Measurements from ENCODE around the gene BATF3.
A peak's percentile ranks its signal among the peaks of the same experiment; 100 is the strongest.
"Not testable (repeated sequence)": the region's sequence is repeated elsewhere in the genome, so short reads cannot be mapped to it uniquely, and the experiment has no call there.

The BATF3 gene

DNA sequence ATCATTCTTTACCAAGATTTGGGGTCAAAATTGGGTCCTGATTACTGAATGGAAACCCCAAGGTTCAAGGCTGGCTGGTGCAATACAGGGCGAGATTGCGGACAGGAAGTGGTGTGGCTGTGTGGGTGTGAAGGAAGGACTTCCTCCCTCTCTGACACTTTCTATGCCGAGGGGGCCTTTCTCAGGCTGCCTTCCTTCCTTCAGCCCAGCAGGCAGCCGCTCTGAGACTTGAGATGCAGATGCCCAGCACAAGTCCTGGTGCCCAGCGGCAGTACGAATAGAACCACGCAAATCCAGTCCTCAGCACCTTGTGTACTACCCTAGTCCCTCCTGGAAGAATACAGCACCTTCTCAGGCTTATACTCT, 16.3 kb downstream of the BATF3 start:
- DNase-seq, result peak; percentile 67

DNA sequence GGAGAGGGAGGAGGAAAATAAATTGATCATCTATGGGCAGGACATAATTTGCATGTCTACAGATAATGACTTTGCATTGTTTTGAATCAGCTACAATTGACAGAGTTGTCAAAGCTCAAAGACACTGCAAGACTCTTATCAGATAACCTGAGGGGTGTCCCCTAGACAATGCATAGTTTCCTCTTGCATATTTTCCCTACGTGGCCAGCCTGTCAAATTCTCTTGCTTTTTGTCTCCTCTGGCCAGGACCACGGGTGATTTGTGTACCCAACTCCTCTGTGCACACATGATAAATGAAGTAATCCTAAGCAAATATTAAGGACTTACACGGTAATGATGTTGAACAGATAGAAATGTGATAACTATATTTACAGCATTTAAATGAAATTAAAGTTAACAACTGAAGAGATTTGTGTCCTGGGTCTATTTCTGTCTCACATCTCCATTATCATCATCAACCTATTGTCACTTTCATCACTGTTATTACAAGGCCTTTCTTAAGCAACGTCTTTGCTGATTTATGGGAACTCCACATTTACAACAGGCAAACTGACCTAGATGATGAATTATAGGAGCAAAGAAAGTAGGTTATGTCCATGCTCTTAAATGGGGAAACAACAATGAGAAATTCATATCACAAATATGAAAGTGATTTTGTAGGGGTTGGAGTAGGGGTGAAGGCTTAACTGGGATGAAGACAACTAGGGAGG, 18.8 kb downstream of the BATF3 start:
- DNase-seq, result no peak

DNA sequence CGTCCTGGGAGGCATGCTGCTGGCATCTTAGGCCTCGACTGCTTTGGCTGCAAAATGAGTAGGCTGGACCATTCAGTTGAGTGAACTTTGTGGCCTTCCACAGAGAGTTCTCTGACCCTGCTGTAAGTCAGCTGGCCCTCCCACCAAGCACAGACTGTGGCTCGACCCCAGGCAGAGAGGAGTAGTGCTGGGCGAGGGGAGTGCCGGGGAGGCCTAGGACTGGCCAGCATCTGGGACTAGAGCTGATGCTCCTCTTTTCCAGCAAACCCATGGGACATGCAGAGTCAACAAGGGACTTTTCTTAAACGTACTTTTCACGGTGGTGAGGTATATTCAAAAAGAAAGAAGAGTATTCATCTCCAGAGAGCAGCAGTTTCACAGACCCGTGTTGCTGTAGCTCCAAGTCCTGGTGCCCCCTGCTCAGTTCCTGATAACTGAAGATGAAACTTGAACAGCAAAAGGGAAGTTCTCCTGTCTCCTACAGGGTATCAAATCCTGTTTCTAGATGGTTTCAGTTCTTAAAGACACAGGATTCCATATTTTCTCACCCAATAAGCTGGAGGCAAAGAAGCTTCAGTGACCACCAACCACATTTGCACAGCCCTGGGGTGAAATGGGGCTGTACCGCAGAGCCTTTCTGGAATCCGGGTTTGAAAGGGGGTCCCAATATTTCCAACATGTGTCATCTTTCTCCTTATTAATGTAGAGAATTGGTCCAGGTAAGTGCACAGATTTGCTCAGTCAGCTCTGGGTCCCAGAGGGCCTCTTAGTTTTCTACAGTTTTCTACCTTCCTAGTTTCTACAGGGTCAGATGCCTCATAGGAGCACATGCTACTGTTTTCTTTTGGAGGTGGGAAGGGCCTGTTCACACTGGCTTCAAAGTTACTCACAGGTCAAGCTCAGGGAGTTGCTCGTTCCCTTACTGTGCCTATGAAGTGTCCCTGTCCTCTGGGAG, 20.9 kb downstream of the BATF3 start:
- DNase-seq, result peak; percentile 24

DNA sequence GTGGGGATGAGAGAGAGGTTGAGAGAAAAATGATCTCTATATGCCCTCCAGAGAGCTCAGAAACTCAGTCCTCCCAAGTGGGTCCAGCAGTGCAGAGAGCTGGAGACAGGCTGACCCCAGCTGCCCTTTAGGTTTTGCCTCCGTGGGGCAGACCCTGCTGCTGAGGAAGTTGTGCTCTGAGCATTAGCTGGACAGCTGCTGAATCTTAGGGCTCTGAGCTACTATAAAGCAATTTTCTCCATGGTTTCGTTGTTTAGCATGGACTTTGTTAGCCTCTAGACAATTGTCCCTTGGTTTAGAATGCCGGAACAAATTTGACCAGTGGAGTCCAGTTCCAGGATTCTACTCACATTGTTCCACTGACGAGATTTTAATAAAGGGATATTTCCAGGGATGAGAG, 22.1 kb downstream of the BATF3 start:
- no peak for DNase-seq

DNA sequence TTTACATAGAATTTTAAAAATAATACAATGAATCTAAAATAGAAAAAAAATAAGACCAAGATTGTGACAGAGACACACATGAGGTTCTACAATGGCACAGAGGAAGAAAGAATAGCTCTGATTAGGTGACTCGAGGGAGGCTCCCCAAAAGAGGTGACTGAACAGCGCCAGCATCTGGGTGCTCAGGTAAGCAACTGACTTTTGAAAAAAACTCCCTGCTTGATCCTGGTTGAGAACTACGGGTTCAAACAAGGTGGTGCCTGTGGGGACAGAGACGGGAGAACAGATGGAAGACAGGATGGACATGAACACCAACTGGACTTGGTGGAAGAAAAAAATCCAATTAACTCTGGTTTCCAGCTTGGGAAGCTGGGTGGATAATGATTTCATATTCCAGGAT, 22.5 kb downstream of the BATF3 start:
- no peak for DNase-seq

DNA sequence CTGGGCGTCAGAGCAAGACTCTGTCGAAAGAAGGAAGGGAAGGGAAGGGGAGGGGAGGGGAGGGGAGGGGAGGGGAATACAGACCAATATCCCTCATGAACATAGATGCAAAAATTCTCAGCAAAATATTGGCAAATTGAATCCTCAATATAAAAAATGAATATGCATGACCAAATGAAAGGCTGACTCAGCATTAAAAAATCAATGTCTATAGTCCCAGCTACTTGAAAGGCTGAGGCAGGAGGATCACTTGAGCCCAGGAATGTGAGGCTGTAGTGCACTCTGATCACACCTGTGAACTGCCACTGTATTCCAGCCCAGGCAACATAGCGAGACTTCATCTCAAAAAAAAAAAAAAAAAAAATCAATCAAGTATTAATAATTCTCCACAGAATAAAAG, 24.0 kb downstream of the BATF3 start:
- DNase-seq, result no peak

DNA sequence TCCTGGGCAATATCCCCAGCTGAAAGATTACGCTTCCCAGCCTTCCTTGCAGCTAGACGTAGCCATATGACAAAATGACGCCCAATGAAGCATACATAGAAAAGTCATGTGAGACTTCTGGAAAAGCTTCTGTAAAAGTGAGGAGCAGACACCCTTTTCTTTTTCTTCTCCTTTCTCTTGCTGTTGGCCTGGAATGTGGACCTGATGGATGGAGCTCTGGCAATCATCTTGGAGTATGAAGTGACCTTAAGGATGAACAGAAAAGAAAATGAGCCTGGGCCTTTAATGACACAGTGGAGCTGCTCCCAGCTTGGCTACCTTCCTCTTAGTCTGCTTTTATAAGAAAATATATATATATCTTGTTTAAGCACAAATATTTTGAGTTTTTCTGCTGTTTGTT, 24.8 kb downstream of the BATF3 start:
- no peak for DNase-seq

DNA sequence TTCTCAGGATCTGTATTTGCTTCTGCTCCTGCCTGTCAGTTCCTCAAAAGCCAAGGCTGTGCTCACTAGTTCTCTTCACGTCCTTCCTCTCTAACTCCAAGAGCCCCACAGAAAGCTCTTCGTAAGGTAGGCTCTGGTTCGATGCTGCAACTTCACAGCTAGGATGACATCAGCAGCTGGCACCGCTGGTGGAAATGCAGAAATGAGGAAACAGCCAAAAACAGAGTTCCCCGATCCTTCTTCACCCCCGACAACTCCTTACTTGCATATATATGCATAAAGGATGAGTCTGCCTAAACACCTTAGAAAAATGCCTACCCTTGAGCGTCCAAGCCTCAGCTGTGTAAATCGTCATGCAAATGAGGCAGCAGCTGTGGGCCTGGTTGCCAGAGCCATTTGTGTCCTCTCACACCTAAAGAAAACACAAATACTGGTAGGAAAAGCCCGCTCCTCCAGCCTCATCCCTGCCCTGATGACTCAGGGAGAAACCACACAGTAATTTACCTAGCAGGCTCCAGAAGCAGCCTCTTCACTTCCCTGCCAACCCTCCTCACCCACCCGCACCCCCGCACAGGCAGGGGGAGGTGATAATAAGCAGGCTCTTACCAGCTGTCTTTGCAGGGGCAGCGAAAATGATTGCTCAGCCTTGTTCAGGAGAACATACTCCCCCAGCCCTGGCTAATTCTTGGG, 28.2 kb downstream of the BATF3 start:
- DNase-seq, result no peak

DNA sequence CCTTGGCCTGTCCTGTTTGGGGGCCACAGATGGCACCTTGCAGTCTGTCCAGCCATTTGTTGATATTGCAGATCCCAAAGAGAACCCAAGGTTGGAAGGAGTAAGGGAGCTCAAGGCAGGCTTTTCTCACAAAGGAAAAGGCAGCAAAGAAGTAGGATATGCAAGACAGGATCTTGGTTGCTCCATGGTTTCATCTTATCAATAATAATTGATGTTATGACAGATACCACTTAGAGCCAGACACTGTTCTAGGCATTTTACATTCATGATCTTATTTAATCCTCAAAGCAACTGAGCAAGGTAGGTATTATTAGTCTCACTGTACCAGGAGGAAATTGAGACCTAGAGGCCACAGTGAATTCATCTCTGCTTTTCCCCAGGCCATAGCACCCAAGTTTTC, 28.8 kb downstream of the BATF3 start:
- DNase-seq, result no peak

DNA sequence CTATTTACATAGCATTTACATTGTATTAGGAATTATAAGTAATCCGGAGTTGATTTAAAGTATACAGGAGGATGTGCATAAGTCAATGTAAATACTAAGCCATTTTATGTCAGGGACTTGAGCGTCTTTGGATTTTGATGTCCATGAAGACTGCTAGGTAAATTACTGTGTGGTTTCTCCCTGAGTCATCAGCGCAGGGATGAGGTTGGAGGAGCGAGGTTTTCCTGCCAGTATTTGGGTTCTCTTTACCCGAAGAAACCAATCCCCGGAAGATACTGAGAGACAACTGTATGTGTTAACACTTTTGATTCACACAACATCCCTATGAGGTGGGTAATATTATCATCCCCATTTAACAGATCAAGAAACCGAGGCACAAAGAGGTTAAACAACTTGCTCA, 29.3 kb downstream of the BATF3 start:
- no peak for DNase-seq

DNA sequence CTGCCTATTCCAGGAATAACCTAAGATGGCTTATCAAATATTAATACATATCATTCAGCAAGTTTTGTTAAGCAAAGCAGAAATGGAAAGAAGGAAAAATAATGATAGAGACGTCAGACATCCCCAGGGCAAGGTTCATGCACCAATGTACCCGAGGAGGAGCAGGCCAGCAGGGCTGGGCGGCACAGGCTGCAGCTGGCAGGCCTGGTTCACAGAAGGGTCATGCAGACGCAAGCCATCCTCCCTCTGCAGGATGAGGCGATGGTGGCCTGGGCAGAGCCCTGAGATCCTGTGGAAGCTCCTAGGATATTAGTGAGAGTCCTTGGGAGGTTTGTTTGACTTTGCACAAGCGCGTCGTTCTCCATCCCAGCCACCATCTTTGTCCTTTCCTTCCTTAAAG, 30.0 kb downstream of the BATF3 start:
- no peak for DNase-seq

DNA sequence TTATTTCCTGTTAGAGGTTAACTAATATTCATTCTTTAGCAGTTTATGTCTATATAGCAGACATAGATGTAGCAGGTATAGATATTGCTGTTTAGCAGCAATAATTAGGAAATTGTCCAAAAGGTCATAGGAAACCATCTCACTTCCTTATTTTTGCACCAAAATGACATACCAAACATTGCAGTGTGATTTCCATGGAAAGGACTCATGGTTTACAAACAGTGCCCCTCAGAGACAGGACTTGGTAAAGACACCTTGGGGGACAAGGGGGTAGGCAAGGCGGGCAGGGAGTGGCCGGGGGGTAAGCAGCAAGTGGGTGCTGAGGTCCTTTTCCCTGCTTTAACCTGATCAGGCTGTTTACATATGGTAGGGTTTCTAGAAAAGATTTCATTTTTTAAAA, 30.5 kb downstream of the BATF3 start:
- no peak for DNase-seq

DNA sequence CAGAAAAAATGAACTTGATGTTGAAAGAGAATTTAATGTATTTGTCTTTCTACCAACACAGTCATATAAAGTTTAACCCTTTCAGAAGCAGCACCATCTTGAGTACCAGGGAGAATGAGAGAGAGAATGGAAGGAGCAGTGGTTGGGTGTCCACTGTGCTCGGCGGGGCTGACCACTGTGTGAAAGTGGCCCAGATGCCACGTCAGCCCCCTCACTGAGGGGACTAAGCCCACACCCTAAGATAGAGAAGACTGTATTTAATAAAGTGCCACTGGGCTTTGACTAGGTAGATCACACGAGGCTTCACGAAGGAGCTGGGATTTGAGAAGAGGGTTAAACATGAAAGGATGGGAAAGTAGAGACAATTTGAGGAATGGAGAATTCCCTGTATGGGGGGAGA, 31.2 kb downstream of the BATF3 start:
- no peak for DNase-seq

DNA sequence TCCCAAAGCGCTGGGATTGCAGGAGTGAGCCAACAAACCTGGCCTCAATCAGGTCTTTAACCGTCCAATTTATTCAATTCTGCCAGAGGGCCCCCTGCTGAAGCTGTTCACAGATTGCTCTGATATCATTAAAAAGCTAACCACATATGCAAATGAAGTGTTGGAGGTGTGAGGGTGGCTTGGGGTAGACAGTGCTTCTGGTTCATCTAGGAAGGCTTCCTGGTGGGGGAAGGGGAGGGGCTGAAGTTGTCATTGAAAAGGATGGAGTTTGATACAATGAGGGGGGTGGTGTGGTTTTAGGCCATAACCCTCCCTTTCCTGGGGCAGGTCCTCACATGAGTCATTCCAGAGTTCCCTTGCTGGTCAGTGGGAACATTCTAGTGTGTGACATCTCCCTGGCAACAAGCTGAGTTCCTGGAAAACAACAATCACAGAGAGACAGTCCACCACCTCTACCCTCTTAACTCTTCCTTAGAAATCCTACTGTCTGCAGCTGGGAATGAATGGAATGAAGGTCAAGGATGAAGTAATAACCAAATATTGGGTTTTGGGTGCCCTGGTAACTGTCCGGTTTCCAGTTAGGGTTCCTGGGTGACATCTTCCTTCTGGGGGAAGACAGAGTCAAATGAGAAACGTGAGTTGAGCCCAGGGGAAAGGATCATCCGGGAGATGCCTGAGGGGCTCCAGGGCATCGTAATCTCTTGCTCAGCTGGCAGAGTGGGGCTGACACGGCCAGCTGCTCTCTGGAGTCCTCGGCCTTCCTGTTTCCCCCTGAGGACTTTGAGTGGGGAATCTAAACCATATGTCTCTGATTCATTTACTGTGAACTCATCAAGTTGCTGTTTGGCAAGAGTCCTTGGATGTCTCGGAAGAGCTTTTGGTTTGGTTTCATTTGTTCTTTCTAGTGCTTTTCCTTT, 32.2 kb downstream of the BATF3 start:
- no peak for DNase-seq

DNA sequence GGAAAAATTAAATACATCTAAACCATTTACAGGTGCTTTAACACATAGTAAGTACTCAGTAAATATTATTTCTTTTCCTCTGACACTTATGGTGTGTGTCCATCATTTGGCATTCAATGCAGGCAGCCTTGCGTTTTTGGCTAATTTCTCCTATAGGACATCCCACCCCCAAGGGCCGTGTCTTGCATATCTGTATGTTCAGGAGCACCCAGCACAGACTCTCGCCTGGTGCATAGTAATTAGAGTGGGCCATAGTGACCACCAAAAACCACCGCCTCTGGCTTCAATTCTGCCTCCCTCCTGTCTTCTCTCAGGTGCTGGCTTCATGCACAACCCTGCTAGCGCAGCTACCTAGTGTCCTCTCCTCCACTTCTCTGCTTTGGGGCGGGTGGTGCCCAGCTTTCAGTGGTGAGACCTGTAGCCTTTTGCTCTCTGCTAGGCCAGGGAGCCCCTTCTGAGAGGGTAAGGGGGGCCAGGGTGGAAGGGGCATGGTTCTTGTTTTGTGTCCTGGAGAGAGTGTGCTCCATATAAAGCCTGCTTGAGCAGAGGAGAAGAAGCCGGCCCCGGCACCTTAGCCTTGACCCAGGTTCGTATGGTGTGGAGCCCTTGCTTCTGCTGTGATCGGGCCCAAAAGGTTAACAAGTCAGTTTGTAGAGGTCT, 33.4 kb downstream of the BATF3 start:
- DNase-seq, result no peak

DNA sequence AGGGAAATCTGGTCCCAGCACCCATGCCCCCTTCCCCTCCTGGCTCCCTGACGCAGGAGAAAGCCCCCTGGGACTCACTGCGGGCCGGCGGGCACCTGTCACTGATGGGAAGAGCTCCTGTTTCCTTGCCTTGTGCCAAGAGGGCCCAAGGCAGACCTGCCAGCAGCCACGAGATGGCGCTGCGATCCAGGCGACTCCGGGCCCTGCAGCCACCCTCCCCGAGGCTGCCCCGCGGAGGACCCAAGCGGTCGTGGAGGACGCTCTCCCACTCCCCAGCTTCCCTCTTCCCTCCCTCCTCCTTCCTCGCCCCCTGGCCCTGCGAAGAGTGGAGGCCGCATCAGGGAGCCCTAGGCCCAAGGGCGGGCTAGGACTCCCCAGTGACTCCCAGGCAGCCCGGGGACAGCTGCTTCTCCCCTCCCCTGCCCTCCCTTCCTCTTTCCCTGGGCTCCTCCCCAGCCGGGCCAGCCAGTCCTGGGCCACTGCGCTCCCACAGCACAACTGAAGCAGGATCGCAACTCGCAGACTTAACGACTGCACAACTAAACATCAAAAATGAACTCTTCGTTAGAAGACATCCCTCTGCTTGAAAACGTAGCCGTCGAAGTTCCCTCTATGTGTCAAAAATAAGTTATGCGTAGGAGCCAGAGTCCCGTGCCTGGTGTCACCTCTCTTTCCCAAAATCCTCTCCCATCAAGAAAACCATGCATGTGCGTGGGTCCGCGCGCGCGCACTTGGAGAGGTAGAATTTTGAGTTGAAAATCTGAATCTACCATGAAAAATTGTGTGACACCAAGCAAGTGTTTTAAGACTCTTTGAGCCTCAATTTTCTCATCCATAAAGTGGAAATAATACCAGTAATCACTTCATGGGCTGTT, 34.2 kb downstream of the BATF3 start:
- peak; percentile 83 for DNase-seq

DNA sequence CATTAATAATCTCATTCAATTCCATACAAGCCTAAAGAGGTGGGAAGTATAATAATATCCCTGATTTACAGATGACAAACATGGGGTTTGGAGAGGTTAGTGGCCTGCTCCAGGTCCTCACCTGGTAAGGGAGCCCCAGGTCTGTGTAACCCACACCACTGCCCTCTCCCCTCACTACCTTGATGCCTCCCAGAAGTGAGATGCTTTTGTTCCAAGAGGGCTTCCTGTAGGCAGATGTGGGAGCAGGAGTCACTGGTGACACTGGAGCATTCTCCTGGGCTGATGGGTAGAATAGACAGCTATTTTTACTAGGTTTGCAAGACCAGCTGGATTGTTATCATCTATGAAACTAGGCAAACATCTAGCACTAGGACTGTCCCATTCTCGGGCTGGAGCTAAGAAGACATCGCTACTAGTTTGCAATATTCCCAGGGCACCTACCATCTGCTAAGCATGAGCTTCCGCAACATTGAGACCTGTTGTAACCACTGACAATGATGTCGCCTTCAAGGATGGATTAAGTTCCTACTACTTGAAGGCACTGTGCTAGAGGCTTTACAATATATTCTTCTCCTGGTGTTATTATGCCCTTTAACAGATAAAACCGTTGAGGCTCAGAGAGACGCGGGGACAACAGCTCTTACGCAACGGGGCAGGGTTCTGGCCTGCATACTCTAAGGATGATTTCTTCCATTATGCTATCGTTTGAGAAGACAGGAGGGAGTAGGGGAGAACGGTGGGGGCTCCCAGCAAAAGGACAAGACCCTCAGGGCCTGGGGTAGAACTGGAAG, 35.0 kb downstream of the BATF3 start:
- DNase-seq, result no peak

DNA sequence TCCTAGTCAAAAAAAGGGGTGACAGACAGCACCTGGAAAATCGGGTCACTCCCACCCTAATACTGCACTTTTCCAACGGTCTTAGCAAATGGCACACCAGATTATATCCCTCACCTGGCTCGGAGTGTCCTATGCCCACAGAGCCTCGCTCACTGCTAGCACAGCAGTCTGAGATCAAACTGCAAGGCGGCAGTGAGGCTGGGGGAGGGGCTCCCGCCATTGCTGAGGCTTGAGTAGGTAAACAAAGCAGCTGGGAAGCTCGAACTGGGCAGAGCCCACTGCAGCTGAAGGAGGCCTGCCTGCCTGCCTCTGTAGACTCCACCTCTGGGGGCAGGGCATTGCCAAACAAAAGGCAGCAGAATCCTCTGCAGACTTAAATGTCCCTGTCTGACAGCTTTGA, 41.4 kb downstream of the BATF3 start:
- not testable (repeated sequence) for DNase-seq

DNA sequence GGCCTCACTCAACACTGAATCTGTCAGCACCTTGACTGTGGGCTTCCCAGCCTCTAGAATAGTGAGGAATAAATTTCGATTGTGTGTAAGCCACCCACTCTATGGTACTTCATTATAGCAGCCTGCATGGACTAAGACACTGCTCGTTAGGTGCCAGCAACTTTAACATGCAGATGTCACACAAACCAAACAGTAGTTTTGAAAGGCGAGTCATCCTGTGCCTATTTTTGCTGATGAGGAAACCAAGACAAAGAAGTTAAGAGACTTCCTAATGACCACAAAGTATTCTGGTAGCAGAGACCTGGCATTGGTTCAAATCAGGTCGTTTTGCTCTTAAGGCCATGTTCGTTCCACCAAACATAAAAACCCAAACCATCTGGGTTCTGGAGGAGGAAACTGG, 42.9 kb downstream of the BATF3 start:
- no peak for DNase-seq

All from activated naive CD4-positive, alpha-beta T cell treated with Interleukin-2 at 50 U/mL for 16 hours (primary cell).